ENCODE data around the gene FAM13A. TPM values are rescaled to one million over a fixed set of nuclear protein-coding genes. Genes with fewer than 3 reads are reported as not detected.

The FAM13A gene
- total RNA-seq, 1 donor from 2014 or later, result 2.7 TPM

DNA sequence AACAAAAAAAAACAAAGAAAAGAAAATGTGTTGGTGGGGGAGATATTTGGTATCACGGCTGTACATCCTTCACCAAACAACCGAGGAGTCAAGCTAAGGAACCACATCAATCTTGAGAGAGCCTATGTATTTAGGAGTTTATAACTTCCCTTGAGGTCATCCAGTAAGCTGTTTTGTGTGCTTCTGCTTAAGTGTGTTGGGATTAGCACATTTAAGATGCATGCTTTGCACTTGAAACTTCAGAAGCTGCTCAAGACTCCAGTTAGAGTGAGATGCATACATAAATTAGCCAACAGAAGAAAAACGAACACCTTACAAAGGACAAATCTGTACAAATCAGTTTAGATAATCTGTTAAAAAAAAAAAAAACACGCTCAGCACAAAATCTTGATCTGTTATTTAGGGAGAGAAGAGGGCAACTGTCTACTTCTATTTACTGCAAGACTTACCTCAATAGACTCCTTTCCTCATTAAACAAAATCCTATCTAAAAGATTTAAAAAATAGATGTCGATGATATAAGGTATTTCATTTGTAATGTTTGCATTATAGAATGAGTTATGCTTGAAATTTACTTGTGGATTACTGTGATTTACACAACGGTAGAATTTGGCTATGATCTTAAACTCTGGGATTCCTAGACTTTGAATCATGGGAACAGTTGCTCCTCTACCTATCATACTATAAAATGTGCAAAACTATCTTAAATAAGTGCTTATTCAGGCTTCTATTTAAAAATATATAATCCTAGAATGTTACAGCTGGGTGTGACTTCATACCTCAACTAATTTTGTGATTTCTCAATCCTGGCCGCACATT, 305.5 kb downstream of the FAM13A start:
- ATAC-seq (ENCODE audit: low read depth), result no peak

GRCh38 chr4:88750369-88750768, 306.6 kb downstream of the FAM13A start:
- ATAC-seq (ENCODE audit: low read depth), result no peak
- no peaks in the 10 kb centered on the region for H3K27me3 Mint-ChIP-seq
- intact Hi-C loops (cut with micrococcal nuclease), result no loop called here
- CTCF ChIA-PET, result no interaction called here
- H3K27ac Mint-ChIP-seq, result no peak overlapping the region
- no peaks in the 10 kb centered on the region for H3K36me3 Mint-ChIP-seq (ENCODE audit: low read depth)
- TF ChIP-seq CTCF (IDR thresholded peaks at IDR 0.05), result no peak
- H3K9me3 Mint-ChIP-seq, result no peaks in the 10 kb centered on the region
- POLR2A ChIA-PET, result no interaction called here
- no peak overlapping the region for H3K4me3 Mint-ChIP-seq
- no peaks in the 10 kb centered on the region for H3K4me1 Mint-ChIP-seq
- no peak for DNase-seq

More for the DNA sequence above, 305.5 kb downstream of the FAM13A start:
- no peak for TF ChIP-seq CTCF (IDR thresholded peaks at IDR 0.05)
- no peaks in the 10 kb centered on the region for H3K9me3 Mint-ChIP-seq
- H3K27ac Mint-ChIP-seq, result no peak overlapping the region
- CTCF ChIA-PET, result no interaction called here
- no peak overlapping the region for H3K4me3 Mint-ChIP-seq
- peaks cover 2% of the 10 kb centered on the region for H3K27me3 Mint-ChIP-seq
- no peak for DNase-seq
- POLR2A ChIA-PET, result no interaction called here
- intact Hi-C loops (cut with micrococcal nuclease), result no loop called here
- H3K4me1 Mint-ChIP-seq, result no peaks in the 10 kb centered on the region
- no peaks in the 10 kb centered on the region for H3K36me3 Mint-ChIP-seq (ENCODE audit: low read depth)

- ChIA-PET CTCF (no interaction called here), POLR2A (no interaction called here)
- intact Hi-C loops (cut with micrococcal nuclease), result no loop called here
- no peaks in the 10 kb centered on the region for H3K36me3 Mint-ChIP-seq (ENCODE audit: low read depth)
- TF ChIP-seq CTCF (IDR thresholded peaks at IDR 0.05), result no peak
- ATAC-seq (ENCODE audit: low read depth), result no peak
- no peaks in the 10 kb centered on the region for H3K9me3 Mint-ChIP-seq
- no peaks in the 10 kb centered on the region for H3K4me1 Mint-ChIP-seq
- no peaks in the 10 kb centered on the region for H3K27me3 Mint-ChIP-seq
- no peak overlapping the region for H3K4me3 Mint-ChIP-seq
- H3K27ac Mint-ChIP-seq, result no peak overlapping the region
- no peak for DNase-seq
Measured at GRCh38 chr4:88747351-88747750, 309.6 kb downstream of the FAM13A start.

DNA sequence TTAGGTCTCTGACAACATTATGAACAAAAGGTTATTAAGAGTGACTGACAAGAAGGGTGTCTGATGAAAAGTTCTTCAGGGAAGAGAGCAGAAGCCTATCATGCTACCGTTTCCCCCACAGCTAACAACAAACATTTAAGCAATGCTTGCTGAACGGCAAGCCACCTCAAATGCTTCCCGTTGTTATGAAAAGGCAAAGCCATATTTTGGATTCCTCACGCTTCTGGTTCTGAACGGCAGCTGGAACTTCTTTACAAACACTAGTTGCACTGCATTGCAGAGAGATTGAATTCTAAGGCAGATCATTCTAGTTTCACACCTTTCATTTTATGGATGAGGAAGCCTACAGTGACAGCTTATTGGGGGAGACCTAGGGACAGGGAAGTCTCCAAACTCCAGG, 310.8 kb downstream of the FAM13A start:
- DNase-seq (no peak), ATAC-seq (ENCODE audit: low read depth) (no peak)
- POLR2A ChIA-PET, result no interaction called here
- TF ChIP-seq CTCF (IDR thresholded peaks at IDR 0.05), result no peak
- H3K4me3 Mint-ChIP-seq, result no peak overlapping the region
- H3K27ac Mint-ChIP-seq, result no peak overlapping the region
- CTCF ChIA-PET, result no interaction called here
- no peaks in the 10 kb centered on the region for H3K4me1 Mint-ChIP-seq
- H3K27me3 Mint-ChIP-seq, result no peaks in the 10 kb centered on the region
- H3K36me3 Mint-ChIP-seq (ENCODE audit: low read depth), result no peaks in the 10 kb centered on the region
- H3K9me3 Mint-ChIP-seq, result no peaks in the 10 kb centered on the region
- intact Hi-C loops (cut with micrococcal nuclease), result no loop called here

DNA sequence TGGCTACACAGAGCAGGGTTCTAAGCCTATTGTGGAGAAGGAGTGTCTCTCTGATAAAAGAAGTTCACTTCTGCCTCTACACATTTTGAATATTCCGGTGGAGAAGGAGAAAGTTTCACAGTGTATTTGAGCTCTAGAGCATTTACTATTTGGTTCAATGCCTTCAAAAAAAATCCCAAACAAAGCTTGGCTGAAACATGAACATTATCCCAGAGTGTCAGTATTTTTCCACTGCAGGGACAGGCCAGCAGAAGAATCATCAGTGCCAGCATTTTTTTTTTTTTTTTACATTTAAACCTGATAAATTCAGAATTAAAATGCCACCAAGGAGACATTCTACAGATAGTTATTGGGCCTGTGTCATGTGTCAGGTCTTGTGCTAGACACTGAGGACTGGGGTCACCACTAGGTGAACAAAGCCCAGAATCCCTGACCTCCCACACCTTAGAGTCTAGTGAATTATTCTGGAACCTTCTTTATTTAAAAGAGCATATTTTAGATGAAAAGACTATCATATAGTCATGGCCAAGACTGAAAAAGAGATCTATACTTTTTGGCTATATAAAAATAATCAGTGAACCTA, 311.3 kb downstream of the FAM13A start:
- ChIA-PET CTCF (no interaction called here), POLR2A (no interaction called here)
- H3K36me3 Mint-ChIP-seq (ENCODE audit: low read depth), result no peaks in the 10 kb centered on the region
- no peaks in the 10 kb centered on the region for H3K4me1 Mint-ChIP-seq
- H3K27ac Mint-ChIP-seq, result no peak overlapping the region
- no peaks in the 10 kb centered on the region for H3K9me3 Mint-ChIP-seq
- no peak for TF ChIP-seq CTCF (IDR thresholded peaks at IDR 0.05)
- no peaks in the 10 kb centered on the region for H3K27me3 Mint-ChIP-seq
- DNase-seq (no peak), ATAC-seq (ENCODE audit: low read depth) (no peak)
- intact Hi-C loops (cut with micrococcal nuclease), result no loop called here
- no peak overlapping the region for H3K4me3 Mint-ChIP-seq

All from activated B cell treated with CpG ODN at 0.5 μM for 24 hours (primary cell).